Inflammatory macrophage treated with lipopolysaccharide for 1 hour (primary cell): ENCODE results near the gene GRAMD1C.
A peak's percentile ranks its signal among the peaks of the same experiment; 100 is the strongest.
"Not testable (repeated sequence)": the region's sequence is repeated elsewhere in the genome, so short reads cannot be mapped to it uniquely, and the experiment has no call there.

Experiments used
- DNase-seq, 2 donors: peaks; one replicate each; pipeline ENCODE4 v3.0.0-alpha.2; 2020 to 2022

The GRAMD1C gene

DNA sequence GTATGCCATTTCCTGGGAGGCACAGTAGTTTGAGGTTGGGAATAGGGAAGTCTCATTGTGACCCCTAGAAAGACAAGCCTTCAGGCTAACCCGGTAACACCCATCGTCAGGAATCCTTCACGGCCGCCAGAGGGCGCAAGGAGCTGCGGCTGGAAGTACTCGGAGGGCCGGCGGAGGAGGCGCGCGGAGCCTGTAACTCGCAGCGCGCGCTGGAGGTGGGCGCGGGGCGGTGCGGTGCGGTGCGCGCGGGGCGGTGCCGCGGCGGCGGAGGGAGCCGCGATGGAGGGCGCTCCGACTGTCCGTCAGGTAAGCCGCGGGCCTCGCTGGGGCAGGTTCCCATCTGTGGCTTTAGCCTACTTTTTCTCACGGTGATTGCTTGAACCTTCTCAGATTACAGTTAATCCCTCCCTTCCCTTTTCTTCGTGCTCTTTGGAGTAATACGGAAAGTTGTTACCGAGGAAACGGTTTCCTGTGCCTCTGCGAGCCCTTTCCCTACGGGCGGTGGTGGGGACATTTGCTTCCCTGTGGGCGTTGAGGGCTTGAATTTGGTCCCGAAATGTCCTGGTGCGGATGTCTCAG is at the start of gene GRAMD1C:
Gene GRAMD1C (plus strand): TSS at position 158 of the 579 bp plus-strand sequence. CDS start 122 bp downstream, at position 280.
- DNase-seq = peak; percentile 79 to 88

DNA sequence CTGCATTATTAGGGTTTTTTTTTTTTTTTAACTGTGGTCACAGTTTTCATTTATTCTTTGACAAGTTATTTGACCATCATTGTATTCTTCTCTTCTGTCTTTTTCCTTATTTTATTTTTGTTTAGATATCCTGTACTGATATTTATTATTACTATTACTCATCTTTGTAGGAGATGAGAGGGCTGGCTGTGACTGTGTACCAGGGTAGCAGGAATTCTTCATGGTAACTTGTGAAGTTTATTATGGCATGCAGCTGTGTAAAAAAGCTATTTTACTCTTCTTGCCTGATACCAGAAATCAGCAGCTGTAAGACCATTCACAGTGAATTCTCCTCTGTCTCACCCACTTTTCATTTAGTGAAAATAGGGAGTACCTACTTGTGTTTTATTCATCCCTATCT is 47.2 kb upstream of the GRAMD1C start:
- DNase-seq = no peak

DNA sequence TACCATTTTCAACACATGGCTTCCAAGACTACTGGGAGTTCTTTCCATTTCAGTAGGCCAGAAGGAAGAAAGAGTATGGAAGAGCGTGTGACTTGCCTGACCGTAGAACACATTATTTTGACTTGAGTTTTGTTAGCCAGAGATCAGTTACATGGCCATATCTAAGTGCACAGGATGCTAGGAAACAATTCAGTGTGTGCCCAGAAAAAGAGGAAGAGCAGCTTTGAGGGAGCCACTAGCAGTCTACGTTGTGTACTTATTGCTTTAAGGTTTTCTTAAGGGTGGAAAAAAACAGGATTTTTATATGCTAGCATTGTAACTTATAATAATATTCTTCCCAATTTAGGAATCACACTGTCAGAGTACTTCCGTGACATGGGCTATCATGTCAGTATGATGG is 44.1 kb upstream of the GRAMD1C start:
- no peak for DNase-seq

DNA sequence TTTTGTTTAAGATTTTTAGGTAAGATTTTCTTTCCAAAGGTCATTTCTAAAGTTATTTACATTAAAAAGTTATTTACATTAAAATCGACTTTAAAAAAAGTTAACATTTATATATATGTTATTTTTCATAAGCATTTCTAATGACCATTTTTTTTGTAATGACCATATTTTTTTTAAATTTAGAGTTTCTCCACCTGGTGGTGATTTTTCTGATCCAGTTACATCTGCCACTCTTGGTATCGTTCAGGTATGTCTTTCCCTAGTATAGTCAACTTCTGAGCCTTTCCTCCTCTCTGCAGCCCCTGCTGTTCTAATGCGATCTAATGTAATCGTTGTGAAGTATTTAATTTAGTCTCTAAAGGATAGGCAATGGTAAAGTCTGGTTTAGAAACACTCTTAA is 42.9 kb upstream of the GRAMD1C start:
- no peak for DNase-seq

DNA sequence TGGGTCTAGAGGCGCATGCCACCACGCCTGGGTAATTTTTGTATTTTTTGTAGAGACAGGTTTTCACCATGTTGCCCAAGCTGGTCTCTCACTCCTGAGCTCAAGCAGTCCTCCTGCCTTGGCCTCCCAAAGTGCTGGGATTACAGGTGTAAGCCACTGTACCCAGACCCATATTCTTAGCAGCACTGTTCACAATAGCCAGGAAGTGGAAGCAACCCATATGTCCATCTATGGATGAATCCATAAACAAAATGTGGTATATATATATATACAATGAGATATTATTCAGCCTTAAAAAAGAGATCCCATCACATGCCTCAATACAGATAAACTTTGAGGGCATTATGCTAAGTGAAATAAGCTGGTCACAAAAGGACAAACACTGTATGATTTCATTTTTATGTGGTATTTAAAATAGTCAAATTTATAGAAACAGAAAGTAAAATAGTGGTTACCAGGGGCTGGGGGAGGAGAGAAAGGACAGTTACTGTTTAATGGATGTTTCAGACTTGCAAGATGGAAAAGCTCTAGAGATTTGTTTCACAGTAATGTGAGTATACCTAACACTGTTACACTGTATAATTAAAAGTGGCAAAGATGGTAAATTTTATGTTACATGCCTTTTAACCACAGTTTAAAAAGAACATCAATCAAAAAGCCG is 35.7 kb upstream of the GRAMD1C start:
- no peak for DNase-seq

DNA sequence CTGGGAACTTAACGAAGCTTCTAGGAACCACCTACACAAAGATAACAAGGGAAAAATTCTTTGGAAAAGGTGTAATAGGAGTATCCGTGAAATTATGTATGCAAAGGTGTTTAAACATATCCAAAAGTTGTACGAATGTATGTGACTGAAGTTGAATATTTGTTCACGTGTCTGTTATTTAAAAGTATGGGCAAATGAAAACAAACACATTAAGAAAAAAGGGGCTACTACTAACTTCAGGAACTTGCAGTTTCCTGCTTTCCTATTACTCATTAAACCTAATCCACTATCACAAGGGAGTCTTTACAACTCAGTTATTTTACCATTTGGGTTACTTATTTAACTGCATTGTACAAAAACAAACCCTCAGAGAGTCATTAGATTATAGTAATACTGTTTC is 33.9 kb upstream of the GRAMD1C start:
- DNase-seq = no peak

DNA sequence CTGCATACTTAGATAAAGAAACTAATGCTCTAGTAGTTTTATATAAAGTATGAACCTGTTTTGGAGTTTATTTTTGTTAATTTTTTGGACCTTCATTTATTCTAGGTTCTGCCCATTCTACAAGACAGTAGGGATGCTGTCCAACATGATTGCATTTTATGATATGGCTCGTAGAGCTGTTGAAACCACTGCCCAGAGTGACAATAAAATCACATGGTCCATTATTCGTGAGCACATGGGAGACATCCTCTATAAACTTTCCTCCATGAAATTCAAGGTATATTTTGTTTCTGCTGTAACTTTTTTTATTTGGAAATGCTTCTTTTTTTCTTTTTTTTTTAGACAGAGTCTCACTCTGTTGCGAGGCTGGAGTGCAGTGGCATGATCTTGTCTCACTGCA is 33.3 kb upstream of the GRAMD1C start:
- DNase-seq = no peak

DNA sequence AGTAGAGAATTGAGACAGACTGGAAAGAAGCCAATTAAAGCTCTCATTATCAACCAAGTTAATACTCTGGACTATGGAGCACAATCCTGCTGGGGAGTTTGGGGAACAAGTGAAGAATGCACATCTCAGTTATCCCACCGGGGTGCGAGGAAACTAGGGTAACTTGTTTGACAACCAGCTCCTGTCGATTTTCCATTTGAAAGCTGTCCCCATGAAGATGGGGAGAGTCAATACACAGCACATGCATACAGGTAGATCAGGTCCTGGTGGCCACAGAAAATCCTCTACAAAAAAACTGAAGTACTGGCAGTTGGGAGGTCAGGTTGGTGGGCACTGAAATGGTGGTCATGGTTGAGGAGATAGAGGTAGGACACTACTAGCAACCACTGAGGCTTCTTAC is 25.7 kb upstream of the GRAMD1C start:
- DNase-seq = no peak

DNA sequence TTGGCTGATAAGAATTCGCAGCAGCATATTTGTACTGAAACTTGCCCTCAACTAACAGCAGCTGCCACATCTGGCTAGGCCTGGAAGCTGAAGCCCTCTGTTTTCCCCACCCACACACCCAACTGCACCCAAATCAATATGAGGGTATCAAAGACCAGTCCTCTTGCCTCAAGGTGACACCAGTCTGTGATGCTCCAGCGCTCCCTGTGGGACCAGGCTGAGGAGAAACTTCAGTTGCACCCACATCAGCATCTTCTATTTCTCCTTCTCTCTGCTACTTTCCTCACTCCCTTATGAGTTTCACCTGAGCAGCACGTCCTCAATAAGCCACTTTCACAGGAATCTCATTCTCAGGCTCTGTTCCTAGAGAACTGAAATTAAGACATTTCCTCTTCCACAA is 18.7 kb upstream of the GRAMD1C start:
- DNase-seq = no peak

DNA sequence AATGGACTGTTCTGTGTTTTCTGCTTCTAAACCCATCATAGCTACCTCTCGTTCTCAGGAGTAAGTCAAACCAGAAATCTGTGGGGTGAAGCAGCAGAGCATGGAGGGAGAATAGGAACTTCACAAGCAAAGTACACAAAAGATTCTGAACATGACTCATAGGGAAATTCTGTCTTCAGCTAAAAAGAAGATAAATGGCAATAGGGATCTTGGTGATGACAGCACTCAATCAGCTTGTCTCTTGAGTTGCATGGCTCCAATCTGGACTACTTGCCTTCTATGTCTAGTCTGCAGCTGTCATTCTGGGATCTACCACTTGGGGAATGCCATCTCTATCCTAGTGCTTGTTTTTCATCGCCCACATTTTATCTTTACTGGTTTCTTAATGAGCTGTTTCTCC is 13.5 kb upstream of the GRAMD1C start:
- DNase-seq = peak; percentile 55 to 87

DNA sequence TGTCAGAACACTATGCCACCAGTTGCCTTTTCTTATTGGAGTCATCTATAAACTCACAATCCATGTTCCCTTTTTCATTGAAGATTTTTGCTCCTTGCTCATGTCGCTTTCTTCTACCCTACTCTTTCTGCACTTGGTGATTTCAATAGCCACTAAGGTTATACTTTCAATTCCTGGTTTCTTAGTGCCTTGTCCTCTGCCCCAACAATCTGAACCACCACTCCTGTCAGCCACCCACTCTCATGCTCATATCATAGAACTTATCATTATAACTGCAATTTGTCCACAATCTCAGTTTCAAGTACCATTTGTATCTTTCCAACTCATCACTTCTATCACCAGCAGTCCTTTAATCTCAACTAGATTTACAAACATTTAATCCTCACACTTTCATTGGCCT is 10.0 kb upstream of the GRAMD1C start:
- DNase-seq = peak in 1 of 2 donors; percentile 25

DNA sequence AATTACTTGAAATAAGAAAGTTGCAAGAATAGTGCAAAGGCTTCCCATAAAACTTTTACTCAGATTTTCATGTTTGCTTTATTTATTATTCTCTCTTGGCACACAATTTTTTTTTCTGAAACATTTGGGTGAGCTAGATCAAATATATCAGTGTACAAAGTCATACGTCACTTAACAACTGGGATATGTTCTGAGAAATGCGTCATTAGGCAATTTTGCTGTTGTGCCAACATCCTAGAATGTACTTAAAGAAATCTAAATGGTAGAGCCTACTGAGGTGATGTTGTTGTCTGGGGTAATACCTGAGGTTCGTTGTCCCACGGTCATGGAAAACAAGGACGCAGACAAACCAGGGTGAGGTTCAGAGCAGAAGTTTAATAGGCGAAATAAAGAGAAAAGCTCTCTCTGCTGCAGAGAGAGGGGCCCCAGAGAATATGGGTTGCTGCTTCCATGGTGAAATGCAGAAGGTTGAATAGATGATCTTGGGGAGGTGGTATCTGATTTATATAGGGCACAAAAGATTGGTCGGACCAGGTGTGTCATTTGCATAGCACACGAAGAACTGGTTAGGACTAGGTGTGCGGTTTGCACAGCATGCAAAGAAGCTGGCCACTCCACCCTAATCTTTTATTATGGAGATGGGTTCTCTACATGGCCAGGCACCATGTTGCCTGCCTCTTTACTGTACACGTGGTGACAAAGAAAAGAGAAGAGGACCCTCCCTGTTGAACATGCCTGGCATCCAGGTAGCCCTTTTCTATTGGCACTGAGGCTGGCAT is 8.8 kb upstream of the GRAMD1C start:
- DNase-seq = no peak

DNA sequence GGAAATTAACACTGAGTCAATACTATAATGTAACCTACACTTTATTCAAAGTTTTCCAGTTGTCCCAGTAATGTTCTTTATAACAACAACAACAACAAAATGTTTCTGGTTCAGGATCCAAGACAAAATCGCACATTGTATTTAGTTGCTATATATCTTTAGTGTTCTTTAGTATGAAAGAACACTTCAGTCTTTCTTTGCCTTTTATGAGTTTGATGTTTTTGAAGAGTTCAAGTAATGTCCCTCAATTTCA is 7.6 kb upstream of the GRAMD1C start:
- peak in 1 of 2 donors; percentile 15 for DNase-seq

DNA sequence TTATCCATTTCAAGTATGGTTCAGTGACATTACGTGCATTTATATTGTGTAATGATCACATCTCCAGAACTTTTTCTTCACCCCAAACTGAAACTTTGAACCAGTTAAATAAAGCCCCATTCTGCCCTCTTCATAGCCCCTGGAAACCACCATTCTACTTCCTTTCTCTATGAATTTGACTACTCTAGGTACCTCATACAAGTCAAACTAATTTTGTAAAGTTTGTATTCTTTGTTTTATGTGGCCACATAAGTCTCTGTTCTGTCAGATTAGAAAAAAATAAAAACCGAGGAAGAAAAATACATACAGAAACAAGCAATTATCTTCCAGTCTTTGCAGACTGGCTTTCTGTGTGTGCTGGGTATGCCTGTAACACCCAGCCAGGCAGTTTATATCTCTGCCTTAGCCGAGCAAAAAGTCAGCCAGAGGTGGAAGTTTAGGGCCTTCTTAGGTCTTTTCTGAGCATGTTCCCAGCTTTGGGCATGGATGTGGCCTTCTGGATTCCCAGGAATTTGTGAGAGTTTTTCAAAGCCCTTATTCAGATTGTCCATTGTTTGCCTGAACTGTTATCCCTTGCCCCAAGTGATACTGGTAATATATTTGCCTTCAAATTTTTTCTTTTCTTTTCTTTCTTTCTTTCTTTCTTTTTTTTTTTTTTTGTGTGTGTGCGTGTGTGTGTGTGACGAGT is 6.0 kb upstream of the GRAMD1C start:
- DNase-seq = no peak

DNA sequence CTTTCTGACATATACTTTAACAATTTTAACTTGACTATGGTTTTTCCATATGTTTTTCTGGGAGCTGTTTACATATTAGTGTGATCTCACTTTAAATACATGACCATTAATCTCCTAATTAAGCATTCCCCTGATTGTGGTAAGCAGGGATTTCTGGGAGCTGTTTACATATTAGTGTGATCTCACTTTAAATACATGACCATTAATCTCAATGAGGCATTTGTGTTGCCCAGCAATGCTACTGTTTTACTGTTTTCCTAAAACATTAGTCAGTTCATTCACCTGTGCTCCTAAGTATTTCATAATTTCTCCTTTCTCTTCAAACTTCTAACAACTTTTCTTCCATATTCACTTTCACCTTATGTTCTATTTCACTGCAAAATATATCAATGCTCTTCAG is 3.6 kb upstream of the GRAMD1C start:
- no peak for DNase-seq

DNA sequence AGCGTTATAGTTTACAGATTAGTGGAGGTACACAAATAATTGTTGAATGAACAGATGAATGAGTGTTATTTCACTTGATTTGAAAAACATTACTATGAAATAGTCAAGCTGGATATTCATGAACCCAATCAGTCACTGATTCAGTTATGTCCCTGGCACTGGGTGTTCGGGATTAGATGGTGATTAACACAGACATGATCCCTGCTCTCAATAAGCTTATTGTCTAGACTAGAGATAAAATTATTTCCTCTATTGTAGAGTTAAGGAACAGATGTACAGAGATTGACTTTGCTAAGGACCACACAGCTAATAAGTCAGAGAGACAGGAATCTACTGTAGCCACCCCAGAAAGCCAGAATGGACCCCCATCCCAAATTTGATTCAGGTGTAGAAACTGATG is 963 bp downstream of the GRAMD1C start:
- no peak for DNase-seq

DNA sequence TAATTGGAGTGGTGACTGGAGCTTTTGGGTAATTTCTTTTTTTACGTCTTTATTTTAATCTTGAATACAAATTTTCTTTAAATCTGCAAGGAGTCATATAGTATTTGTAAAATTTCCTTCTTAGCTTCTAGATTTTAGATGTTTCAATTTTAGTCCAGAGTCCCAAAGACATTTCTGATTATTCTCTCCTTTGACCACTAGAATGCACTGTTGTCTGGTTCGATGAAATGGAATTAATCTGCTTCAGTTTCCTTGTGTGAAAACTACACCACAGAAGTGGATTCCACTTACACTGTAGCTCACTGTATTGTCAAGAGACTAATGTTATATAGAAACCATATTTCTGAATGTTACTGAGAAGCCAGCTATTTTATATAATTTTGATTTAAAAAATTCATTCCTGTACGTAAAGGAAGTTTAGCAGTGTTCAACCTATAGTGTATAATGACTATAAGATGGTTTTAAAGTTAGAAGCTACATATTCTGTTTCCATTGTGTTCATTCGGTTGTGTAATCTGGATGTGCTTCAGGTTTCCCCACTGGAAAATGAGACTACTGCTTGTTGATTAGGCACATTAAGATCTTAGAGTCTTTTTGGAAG is 6.1 kb downstream of the GRAMD1C start:
- DNase-seq = peak; percentile 25 to 65

DNA sequence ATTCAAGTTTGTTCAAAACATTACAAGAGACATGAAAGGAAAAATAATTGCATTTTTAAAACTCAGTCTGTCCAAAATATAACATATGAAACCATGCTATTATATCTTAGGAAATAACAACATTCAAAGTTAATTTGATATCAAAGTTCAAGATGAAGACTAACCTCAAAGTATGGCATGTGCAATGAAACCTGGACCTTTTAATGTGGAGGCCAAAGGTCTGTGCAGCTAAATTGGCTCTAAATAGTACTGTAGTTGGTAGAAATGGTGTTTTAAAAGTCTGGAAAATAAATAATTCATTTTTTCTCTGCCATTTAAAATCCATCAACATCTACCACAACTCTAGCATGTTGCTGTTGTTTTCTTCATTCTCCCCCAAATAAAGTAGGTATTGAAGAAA is 8.7 kb downstream of the GRAMD1C start:
- no peak for DNase-seq

DNA sequence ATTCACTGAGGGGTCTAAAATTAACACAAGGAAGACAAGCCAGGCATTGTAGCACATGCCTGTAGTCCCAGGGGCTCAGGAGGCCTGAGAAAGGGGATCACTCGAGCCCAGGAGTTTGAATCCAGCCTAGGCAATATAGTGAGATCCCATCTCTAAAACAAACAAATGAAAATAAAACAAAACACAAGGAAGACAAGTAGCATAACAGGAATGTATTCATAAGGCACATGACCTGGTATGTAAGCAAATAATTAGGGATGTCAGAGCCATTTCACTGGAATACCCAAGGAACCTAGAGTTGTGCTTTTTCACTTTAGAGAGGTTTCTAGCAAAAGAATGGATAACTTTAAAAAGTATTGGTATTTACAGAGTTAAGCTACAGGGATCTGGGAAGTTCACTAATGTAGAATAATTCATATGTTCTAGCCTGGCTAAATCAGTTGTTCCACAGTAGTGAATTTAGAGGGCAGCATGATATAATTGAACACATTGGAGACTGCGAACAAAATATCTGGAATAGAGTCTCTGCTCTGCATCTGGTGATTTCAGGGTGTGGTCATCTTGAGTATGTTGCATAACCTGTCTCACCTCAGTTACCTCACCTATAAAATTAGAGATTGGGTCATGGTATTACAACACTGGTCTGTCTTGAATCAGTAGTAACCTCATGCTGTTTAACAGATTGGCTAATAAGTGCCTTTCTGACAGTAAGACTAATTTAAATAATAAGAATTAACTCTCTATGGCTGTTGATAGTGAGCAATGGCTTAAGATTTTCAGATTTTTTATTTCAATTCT is 9.3 kb downstream of the GRAMD1C start:
- DNase-seq = no peak

DNA sequence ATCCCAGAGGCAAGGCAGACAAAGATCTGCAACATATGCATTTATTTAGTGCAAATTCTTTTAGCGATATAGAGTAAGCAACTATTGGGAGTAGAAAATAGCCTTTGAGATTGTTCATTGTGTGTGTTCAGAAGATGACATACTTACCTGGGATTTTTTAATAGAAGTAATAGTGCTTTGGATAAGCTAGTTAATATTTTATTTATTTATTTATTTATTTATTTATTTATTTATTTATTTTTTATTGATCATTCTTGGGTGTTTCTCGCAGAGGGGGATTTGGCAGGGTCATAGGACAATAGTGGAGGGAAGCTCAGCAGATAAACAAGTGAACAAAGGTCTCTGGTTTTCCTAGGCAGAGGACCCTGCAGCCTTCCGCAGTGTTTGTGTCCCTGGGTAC is 10.5 kb downstream of the GRAMD1C start:
- not testable (repeated sequence) for DNase-seq

DNA sequence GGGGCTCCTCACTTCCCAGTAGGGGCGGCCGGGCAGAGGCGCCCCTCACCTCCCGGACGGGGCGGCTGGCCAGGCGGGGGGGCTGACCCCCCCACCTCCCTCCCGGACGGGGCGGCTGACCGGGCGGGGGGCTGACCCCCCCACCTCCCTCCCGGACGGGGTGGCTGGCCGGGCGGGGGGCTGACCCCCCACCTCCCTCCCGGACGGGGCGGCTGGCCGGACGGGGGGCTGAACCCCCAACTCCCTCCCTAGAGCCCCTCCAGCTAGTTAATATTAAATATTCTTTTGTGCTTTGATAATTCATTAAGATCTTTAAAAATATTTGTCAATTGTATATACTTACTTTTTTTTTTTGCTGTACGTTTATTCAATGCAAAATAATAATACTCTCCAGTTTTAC is 11.3 kb downstream of the GRAMD1C start:
- not testable (repeated sequence) for DNase-seq

DNA sequence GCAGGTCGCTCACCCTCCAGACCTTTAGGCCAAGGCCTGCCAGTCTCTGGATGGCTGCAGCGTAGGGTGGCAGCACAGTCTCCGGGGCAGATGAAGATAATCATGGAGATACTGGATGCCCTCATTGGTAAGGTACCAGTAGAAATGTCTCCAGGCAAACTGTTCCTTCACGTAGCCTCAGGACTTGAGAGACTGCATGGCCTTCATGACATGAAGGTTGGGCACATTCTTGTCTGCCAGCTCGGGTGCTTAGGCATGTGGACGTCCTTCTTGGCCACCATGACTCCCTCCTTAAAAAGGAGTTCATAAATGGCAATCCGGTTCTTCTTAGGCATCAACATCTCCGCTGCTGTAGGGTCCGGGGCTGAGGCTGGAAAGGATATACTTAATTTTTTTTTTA is 11.8 kb downstream of the GRAMD1C start:
- not testable (repeated sequence) for DNase-seq

DNA sequence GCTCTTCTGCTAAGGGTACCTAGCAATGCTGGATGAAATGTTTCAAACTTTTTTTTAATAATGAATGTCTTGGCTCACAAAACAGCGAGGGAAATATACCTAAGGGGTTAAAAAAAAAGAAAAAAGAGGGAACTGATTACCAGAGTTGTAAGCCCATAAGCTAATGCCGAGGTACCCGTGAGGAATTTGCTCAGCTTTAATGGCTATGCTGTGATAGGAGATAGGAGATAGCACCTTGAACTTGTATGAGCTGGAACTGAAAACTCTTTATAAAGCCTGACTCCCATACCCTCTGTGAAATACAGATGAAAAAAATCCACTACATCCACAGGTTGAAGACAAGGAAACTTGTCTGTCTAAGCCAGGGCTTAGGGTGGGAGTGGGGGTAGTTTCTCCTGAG is 13.9 kb downstream of the GRAMD1C start:
- DNase-seq = no peak
